CD1c-positive myeloid dendritic cell (primary cell): ENCODE measurements around the gene SSH2.
A peak's percentile ranks its signal among the peaks of the same experiment; 100 is the strongest.

ENCODE experiments used
- DNase-seq: peaks from one replicate; pipeline ENCODE4 v3.0.0-alpha.2; 2016; ENCODE audit errors: extremely low spot score

SSH2 gene

DNA sequence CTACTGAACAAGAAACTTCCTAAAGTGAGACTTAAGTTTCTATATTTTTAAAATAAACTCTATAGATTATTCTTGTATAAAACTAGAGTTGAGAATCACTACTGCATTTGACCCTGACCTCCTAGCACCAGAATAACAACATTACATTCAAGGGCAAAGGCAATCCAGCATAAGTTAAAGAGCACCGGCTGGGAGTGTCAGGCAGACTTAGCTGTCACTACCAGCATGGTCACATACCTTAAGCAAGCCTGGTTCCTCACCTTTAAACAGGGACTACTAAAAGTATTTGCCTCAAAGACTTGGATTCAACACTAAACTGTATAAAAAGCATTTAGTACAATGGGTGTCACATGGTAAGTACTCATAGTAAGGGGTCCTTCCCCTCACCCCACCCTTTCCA lies 90.4 kb downstream of the SSH2 start:
- no peak for DNase-seq

DNA sequence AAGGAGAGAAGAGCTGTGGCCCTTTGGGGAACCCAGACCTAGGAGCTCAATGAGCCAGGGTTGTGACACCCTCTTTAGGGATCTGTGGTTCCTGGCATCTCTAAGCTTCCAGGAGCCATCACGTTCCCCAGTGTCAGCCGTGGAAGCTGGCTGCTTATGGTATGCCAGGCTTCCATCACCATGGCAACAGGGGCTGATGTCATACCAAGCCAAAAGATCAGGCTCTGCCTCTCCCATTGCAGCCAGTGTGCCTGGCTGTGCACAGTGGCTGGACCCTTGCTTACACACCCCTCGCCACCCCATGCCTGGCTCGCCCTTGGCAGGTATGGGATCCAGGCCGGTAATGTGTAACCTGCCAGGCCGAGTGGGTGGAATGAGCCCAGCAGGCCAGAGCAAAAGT lies 91.1 kb downstream of the SSH2 start:
- DNase-seq, result no peak

DNA sequence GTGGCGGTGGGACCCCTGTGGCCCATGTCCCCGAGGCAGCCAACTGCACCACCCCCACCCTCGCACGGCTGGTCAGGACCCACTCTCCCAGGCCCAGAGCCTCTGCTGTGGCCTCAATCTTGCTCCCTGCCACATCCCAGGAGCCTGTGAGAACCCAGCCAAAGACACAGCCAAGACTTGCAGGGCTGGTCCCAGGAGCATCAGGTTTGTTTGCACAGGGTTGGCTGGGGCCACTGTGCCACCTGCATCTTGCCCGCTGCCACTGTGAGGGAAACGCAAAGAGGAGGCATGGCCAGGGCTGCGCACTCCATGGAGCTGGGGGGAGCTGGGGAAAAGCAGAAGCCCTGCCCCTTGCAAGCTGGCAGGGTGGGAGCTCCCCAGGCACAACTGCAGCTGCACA lies 92.5 kb downstream of the SSH2 start:
- no peak for DNase-seq

DNA sequence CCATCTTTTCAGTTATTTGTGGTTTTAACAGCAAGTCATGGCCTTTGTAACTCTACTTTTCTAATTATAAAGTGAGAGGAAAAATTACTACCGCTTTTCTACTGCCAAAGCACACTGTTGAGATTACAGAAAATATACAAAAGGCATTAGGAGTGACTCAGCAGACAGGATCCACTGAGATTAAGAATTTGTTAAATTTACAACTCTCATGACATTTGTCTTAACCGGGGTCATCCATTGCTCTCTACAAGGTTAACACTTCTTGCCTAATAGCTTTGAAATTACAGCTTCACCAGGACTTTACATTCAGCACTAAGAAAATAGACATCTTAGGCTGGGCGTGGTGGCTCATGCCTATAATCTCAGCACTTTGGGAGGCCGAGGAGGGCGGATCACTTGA lies 93.4 kb downstream of the SSH2 start:
- peak; percentile 24 for DNase-seq

DNA sequence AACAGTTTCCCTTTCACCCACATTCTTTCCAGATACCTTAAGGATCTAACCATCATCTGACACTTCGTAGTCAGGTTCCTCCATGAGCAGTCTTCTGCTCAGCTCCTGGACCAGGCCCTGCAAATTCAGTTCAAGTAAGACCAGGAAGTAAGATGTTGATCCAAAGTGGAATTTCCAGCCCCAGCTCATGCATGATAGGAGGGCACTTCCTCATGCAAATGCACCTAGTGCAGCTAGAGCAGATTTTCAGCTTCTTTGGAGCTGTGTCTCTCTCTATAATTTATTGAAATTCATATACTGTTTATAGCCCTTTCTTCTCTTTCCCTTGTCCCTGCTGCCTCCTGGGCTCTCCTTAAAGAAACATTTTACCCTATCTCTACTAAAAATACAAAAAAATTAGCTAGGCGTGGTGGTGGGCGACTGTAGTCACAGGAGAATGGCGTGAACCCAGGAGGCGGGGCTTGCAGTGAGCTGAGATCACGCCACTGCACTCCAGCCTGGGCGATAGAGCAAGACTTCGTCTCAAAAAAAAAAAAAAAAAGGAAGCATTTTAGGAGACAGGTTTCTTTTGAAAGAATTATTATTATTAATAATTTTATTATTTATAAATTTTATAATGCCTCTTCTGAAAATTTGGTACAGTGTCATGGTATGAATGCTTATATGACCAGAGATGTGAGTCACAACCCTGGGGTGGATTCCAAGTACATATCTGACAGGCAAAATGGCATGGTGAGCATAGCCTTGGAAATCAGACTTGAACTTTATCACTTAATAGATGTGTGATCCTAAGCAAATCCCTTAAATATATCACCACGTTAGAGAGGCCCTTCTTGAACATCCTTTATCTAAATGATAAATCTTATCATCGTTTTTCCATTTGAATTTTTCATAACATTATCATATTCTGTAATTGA lies 94.3 kb downstream of the SSH2 start:
- peak; percentile 68 for DNase-seq

DNA sequence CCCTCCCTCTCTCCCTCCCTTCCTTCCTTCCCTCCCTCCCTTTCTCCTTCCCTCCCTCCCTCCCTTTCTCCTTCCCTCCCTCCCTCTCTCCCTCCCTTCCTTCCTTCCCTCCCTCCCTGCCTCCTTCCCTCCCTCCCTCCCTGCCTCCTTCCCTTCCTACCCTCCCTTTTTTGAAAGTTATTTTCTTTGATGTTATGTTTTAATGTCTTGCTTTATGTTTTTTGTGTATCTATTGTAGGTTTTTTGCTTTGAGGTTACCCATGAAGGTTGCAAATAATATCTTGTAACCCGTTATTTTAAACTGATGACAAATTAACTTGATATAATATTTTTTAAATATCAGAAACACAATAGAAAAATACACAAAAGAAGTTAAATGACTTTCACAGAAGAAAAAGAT lies 96.2 kb downstream of the SSH2 start:
- DNase-seq, result no peak

DNA sequence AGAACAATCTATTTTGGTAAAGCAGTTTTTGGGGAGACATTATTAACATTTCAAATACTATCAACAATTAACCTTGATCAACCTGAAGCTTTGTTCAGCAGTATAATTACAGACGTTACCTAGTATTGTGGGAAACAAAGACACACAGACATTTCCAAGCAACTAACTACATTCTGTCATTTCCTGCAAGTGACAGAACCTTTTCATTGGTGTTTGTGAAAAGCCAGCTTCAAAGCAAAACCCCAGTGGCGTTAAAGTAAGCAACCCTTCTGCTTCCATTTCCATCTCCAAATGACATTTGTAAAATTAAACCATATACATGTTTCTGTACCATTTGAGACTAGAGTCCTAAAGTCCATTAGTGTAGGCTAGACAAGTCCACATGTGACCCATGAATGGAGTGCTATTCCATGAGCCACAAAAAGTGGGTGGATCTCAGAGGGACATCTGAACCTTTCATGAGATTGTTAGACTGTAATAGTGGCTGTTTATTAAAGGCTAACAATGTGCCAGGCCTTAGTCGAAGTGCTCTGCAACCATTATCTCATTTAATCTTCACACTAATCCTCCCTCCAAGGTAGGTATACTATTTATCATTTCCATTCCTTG lies 101.2 kb downstream of the SSH2 start:
- no peak for DNase-seq

DNA sequence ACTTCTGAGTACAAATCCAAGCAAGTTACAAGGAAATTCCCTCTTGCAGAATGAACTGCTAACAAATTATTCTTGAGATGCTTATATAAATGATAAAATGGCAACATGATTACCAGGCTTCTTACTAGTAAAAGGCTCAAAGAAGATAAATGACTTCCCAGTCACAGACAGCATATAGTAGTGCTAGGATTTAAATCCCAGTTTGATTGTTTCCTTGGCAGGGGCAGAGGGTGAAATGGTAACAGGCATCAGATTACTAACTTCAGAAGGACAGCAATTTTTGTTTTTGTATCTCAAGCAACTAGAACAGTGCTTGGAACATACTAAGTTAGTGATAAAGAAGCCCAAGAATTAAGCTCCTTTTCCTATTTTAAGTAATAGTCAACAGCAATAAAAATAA lies 102.8 kb downstream of the SSH2 start:
- DNase-seq, result no peak

DNA sequence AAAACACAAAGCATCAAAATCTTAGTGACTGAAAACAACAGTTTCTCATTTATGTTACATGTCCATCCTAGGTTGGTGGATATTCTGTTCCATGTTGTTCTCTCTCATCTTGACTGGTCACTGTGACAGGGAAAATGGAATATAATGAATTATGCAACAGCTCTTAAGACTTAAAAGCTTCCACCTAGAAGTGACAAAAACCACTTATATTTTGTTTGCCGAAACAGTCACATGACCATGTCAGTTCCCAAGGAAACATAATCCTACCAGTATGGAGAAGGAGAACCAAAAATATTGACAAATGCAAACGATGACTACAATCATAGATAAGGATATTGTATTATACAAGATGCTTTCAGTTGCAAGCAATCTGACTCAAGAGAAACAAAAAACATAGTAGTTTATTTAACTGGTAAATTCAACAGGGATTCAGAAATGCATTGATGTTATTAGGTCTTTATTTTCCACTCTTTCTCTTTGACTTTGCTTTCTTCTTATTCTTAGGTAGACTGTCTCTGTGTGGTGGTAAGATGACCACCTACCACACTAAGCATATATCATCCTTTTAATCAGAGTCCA lies 103.8 kb downstream of the SSH2 start:
- peak; percentile 5 for DNase-seq

DNA sequence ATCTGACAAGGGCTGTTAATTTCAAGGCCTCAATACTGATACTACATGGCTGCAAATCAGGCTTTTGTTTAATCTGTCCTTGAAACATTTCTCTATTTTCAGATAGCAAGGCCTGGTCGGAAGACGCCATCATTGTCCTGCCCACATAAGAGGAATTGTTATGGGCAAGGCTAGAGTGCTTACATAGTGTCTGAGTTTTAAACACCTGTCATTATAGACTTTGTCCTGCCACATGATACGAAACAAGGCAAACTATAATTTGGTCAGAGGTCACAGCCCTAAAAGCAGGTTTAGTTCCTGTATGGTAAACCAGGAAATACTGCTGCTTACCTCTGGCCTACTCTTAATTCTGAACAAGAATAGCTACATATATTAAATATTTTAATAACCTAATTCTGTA lies 104.4 kb downstream of the SSH2 start:
- no peak for DNase-seq

DNA sequence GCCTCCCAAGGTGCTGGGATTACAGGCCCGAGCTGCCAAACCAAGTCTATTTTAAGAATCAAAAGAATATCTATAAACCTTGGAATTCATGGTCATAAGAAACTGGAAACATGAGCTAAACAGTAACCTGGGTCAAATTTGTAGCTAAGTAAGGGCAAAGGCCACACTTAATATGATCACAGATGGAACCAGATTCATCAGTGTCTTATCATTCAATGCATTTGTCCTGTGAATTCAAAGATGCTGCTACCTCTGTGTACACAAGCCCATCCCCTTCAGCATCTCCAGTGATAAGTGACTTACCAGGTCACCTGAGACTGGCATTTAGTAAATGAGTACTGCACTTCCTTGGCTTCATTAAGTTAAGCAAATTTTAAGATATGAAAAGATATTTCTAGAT lies 108.1 kb downstream of the SSH2 start:
- no peak for DNase-seq

DNA sequence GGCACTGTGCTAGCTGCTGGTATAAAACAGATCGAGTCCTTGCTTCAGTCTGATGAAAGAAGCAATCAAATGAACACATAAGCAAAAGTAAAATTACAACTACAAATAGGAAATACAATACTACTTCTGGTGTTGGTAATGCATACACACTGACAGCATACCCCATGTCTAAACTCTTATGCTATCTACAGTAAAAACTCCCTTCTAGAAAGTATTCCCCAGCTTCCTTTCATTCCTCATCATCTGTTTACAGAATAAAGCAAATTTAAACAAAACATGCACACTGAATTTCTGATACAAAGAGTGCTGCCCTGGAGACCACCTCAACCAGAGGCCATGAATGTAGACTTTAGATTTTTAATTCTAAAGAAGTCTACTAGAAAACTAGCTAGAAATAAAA lies 109.6 kb downstream of the SSH2 start:
- no peak for DNase-seq

DNA sequence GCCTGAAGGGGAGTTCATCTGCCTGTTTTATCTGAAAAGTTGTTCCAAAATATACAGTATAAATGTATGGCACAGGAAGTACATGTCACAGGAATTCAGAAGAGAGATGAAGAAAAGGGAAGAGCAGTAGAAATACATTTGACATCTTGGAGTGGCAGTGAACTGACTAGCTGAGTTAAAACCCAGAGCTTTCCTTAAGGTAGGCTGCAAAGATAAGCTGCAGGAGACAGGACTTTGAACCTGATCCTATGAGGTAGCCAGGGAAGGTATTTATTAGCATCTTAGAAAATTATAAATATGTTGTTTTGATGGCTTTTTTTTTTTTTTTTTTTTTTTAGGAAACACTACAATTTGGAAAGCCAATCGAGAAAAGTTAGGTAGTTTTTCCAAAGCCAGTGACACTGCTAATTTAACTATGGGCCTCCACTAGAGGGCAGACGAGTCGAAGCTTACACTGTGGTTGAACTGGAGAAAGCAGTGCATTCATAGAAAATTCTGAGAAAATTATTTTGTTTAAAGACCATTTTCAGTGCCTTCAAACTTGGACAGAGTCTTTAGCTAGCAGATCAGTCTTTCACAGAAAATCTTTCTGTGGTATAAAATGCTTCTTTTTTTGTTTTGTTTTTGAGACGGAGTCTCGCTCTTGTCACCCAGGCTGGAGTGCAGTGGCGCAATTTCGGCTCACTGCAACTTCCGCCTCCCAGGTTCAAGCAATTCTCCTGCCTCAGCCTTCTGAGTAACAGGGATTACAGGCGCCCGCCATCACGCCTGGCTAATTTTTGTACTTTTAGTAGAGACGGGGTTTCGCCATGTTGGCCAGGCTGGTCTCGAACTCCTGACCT lies 122.3 kb downstream of the SSH2 start:
- DNase-seq, result peak; percentile 78

DNA sequence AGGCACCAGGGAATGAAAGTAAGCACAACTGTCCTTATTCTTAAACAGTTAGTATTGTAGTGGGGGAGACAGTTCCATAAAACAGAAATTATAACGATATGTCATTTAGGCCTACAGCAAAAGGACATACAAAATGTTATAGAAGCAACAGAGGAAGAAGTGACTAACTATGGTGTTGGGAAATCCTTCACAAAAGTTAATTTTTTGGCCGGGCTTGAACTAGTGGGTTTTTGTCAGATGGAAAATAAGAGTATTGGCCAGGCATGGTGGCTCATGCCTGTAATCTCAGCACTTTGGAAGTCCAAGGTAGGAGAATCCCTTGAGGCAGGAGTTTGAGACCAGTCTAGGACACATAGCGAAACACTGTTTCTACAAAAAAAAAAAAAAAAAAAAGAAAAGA lies 127.8 kb downstream of the SSH2 start:
- no peak for DNase-seq

DNA sequence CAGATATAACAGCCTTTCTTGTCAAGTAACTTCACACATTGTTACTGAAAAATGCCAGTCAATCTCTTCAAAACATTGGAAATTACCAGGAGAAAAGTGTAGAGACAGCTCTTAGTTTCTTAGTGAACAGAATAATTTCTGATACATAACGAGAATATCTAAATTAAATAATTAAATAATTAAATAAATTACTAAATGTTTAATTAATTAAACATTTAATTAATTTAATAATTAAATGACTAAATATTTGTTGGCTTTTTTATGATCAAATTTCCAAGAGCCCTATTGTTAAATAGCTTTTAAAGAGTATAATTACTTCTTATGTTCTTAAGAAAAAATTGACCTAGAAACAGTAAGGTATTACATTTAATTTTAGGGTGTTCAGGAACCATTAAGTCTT lies 129.6 kb downstream of the SSH2 start:
- DNase-seq, result no peak

DNA sequence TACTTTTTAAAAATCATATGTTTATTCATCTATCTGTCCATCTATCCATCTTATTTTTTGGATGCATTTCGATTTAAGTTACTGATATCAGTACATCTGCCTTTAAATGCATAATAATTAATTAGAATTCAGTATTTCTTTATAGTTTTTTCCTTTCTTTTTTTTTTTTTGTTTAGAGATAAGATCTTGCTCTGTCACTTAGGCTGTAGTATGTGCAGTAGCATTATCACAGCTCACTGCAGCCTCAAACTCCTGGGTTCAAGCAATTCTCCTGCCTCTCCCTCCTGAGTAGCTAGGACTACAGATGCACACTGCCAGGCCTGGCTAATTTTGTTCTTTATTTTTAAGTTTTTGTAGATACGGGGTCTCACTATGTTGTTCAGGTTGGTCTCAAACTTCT lies 133.4 kb downstream of the SSH2 start:
- DNase-seq, result no peak

DNA sequence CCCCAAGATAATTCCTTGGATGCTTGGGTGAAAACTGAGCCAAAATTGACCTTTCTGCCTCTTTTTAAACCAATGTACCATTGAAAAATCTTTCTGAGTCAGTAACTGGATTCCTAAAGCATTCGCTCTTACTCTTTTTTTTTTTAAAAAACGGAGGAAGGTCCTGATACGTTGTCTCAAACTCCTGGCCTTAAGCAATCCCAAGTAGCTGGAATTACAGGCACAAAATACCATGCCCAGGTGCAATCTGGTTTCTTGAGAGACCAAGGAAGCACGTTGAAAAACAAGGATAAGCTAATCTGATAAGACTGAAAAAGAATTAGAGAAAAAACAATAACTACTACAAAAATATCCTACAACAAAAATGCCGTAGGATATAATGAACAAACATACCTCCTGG lies 136.5 kb downstream of the SSH2 start:
- DNase-seq, result no peak

DNA sequence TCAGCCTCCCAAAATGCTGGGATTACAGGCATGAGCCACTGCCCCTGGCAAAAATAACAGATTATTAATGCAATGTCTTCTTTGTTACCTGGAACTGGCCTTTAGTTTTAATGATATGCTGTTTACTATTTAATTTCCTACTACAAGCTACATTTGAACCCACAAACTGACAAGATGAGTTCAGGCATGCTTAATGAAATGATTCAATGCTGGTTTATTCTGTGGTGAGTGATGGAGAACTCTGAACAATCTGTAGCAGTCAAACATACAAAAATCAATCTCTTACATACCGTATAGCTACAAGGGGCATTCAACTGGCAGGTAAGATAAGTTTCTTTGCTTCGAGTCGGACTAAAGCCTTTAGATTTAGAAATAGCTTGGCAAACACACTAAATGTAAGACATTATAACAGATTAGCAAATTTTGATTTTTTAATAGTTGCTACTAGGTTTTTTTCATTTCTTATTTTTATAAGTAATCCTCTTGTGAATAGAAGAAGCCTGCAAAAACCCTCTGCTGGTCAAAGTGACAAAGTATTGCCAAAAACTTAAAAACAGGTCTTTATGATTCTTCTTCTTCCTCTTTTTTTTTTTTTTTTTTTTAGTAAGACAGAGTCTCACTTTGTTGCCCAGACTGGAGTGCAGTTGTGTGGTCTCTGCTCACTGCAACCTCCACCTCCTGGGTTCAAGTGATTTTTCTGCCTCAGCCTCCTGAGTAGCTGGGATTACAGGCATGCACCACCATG lies 138.5 kb downstream of the SSH2 start:
- DNase-seq, result peak; percentile 18

DNA sequence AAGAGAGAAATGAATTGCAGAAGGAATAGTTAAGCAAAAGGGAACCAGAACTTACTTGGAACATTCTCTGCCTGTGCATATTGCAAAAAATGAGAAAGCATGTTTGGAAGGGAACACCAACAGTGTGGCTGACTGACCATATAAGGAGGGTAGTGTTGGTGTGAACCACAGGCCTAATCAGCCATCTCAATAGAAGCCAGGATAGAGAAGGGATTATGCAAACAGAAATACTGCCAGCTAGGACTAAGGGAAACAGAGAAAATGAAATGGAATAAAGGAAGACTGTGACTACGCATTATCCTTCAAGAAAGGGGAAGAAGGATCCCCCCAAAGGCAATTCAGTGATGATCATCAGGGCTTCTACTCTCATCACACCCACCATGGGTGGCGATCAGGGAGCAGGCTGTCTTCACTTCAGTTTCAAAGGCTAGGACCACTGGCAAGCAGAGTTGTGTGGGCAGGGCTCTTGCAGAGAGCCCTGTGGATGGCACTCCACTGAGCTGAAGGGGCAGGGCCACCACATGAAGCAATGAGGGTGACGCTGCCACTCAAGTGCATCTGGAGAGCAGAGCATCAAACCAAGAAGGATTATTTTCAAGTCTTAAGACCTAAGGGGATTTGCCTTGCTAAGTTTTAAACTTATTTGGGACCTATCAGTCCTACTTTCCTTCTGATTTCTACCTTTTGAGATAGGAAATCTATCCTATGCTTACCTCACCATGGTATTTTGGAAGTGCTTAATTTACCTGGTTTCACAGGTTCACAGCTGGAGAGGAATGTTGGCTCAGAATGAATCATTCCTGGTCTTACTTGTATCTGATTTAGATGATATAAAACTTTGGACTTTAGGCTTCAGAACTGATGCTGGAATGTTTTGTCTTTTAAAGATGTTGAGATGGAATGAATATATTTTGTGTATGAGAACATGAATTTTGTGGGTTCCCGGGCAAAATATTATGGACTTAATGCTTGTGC lies 140.5 kb downstream of the SSH2 start:
- peak; percentile 60 for DNase-seq

DNA sequence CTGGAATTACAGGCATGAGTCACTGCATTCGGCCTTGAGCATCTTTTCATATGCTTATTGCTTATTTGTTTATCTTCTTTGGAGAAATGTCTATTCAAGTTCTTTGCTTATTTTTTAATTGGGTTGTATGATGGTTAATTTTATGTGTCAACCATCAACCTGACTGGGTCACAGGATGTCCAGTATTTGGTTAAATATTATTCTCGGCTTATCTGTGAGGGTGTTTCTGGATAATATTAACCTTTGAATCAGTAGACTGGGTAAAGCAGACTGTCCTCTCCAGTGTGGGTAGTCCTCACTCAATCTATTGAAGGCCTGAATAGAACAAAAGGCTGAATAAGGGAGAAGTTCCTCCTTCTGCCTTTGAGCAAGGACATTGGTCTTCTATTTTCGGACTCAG lies 142.0 kb downstream of the SSH2 start:
- no peak for DNase-seq
